Measurements from ENCODE around the gene RAB12.

The RAB12 gene

GRCh38 chr18:8611916-8612576 is 2.8 kb downstream of the RAB12 start:
- DNase-seq (ENCODE audit: low read depth, low spot score): peak; percentile 44

DNA sequence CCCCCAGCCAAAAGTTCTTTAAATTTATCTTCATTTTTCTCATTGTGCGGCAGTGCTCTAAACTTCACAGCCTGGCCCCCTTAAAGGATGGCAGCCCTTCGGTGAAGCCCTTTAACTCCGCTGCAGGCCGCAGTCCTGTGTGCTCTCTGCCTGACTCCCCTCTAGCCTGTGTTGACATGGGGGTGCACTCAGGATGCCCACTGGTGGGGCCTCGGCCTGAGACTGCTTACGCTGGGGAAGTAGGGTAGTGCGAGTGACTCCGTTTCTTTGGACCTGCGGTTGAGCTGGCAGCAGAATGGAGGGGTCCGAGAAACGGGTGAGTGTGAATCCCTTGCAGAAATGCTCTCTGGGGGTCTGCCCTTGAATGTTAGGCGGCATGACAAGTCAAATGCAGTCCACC is 5.6 kb downstream of the RAB12 start:
- no peak for DNase-seq (ENCODE audit: low read depth, low spot score)

DNA sequence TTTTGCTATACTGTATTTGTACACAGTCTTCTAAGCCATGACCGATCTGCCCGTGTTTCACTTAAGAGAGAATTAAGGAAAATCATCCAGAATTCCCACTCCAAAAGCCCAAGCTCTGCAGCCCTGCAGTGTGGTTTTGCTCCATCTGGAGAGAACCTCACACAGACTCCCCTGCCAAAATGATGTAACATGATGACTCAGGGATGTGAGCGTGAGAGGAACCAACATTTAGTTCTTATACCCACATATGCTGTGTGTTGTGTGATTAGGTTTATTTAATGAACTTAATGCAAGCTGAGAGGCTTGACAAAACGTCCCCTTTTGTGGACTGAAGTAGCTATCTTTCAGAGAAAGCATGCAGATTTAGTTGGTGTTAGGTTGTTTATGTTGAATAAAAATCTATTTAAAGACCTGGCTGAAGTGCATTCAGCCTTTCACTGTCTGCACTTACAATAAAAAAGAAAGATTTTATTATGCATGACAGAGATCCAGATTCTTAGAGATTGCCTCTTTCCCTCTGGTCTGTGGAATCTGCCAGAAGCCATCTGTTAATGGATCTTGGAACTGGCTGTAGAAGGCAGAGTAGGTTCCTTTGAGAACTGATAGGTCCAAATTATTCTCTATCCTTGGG is 6.3 kb downstream of the RAB12 start:
- no peak for DNase-seq (ENCODE audit: low read depth, low spot score)

DNA sequence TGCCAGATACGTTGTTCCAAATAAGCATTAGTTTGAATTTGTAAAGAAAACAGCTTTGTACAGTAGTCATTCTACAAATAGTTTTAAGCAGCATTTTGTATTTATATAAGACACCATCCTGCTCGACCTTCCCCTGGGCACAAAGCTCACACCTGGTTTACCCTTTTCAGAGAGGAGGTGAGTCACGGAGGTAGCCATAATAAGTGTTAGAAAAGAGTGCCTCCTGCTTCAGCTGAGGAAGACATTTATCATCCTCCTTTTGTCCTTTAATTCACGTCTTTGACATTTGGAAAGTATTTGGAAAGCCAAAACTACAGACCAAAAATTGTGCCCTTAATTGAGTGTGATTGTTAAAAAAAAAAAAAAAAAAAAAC is 6.8 kb downstream of the RAB12 start:
- DNase-seq (ENCODE audit: low read depth, low spot score): no peak

DNA sequence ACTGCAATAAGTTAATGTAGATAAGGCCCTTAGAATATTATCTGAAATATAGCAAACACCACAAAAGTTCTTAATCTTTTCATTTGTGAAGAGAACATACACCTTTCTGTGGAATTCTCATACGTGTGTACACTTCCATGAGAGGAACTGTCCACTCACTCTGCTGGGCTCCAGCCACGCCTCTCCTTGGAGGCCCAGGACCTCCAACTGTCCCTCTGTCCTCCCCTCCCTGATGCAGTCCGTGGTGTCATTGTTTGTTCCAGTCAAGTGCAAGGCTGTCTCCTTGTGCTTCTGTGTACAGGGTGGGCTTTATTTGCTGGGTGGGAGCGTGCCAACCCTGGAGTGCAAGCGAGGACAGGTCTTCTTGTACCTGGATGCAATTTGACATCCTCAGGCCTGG is 8.7 kb downstream of the RAB12 start:
- DNase-seq (ENCODE audit: low read depth, low spot score): no peak

- DNase-seq (ENCODE audit: low read depth, low spot score): no peak
Observed at GRCh38 chr18:8619041-8619440, 9.8 kb downstream of the RAB12 start.

DNA sequence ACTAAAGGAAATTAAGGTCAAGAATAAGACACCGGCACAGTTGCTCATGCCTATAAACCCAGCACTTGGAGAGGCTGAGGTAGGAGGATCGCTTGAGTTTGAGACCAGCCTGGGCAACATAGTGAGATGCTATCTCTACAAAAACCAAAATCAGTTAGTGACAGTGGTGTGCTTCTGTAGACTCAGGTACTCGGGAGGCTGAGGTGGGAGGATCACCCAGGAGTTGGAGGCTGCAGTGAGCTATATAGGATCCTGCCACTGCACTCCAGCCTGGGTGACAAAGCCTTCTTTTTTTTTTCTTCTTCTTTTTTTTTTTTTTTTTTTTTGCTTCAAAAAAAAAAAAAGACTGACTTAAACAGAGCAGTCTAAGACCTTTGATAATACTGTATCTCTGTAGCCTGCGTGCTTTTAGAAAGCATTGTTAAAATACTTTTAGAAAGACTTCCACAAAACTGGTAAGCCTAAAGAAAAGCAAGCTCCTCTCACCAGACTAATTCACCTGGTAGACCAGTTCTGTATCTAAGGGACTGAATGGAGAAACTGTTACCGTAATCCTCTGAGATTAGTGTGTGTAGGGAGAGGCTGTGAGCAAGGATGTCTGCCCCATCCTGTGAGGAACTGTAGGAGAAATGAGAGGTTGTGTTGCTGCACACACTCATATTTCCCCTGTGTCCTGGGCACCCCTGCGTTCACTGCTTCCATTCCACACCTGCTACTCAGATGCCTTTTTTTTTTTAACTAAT is 10.8 kb downstream of the RAB12 start:
- DNase-seq (ENCODE audit: low read depth, low spot score): no peak

- no peak for DNase-seq (ENCODE audit: low read depth, low spot score)
Observed at GRCh38 chr18:8620845-8621244, 11.6 kb downstream of the RAB12 start.

DNA sequence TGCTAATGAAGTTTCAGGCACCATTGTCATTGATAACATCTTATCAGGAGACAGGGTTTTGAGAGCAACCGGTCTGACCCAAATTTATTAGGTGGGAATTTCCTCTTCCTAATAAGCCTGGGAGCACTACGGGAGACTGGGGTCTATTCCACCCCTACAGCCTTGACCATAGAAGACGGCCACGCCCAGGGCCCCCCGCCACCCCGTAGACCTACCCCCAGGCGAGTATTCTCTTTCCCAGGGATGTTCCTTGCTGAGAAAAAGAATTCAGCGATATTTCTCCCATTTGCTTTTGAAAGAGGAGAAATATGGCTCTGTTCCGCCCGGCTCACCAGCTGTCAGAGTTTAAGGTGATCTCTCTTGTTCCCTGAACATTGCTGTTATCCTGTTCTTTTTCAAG is 13.4 kb downstream of the RAB12 start:
- DNase-seq (ENCODE audit: low read depth, low spot score): peak; percentile 16

DNA sequence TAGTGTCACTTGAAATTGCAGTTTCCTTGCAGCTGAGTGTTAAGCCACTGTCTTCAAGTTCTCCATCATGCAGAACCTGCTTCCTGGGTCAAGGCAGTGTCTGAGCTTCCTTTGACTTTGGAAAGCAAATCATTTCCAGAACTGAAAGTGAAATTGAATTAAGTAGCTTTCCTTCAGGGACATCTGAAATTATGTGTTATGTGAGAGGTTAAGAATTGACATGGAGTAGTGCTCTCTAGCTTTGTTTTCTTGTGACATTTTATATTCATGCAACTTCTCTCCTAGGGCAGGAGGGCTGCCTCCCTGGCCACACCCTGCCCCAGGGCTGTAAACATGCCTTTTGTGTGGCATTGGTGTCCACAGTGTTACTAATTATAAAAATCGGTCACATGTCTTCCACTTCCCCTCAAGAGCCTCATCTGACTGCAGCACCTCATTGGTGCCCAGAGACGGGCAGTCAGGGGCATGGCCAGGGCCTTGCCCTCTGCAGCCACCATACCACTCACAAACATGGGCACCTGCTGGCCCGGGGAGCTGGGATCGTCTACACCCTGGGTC is 14.4 kb downstream of the RAB12 start:
- DNase-seq (ENCODE audit: low read depth, low spot score): peak; percentile 13

GRCh38 chr18:8625461-8626092 is 16.3 kb downstream of the RAB12 start:
- no peak for DNase-seq (ENCODE audit: low read depth, low spot score)

DNA sequence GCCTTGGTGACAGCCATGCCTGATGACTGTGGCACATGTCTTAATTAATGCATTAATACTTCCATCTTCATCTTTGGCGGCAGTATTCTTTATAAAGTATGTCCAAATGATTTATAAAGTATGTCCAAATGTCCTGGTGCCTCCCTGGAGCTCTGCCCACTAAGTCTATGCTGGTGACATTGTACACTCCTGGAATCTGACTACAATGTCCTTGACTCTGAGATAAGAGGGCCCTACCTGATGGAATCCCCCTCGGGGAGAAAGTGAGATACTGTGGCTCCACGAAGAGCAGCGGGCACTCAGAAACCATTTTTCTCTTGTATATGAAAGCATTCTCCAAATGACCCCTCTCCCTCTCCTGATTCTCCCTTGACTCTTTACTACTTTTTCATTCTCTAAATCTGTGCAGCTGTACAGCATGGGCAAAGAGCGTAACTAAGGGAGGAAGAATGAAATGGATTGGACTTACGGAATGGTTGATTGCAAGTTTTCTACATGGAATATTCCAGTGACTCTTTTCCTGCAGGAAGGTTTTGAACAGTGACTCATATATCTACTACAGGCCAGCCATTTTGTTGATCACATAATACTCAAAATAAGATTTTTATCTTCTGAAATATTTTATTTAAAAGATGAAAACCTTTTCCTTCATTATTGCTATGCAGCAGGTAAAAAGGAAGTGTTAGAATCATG is 17.3 kb downstream of the RAB12 start:
- DNase-seq (ENCODE audit: low read depth, low spot score): no peak

- DNase-seq (ENCODE audit: low read depth, low spot score): no peak
Observed at GRCh38 chr18:8627107-8627472, 17.9 kb downstream of the RAB12 start.

DNA sequence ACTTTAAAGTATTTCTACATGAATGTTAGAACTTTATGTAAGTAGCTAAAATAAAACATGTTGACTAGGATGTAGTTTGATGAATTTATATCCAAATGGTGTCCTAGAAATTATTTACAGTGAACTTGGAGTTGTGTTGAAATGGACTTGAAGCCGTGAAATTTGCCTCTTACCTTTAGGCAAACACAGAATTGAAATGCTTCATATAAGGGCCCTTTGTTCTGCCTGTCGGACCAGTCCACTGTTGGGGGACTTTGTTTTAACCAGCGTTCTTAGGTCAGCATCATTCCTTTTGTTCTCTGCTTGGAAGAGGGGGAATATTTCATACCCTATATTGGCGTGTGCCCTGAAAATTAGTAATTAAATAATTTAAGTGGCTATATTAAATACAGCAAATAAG is 18.3 kb downstream of the RAB12 start:
- DNase-seq (ENCODE audit: low read depth, low spot score): no peak

- DNase-seq (ENCODE audit: low read depth, low spot score): no peak
Observed at GRCh38 chr18:8629602-8630001, 20.4 kb downstream of the RAB12 start.

DNA sequence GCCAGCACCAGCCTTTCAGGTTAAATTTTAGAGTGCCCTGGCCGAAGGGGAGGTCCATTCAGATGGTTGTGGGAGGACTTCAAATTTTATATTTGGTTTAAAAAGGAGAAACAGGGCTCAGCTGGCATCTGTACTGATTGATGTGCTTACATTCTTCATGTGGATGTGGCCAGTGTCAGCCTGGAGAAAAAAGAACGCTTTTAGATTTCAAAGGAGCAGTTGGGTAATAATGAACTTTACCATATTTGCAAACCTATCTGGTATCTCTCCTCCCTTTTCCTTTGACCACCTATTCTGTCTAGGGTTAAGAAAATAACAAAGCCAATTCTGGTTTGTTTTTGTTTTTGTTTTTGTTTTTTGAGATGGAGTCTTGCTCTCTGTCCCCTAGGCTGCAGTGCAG is 21.3 kb downstream of the RAB12 start:
- no peak for DNase-seq (ENCODE audit: low read depth, low spot score)

DNA sequence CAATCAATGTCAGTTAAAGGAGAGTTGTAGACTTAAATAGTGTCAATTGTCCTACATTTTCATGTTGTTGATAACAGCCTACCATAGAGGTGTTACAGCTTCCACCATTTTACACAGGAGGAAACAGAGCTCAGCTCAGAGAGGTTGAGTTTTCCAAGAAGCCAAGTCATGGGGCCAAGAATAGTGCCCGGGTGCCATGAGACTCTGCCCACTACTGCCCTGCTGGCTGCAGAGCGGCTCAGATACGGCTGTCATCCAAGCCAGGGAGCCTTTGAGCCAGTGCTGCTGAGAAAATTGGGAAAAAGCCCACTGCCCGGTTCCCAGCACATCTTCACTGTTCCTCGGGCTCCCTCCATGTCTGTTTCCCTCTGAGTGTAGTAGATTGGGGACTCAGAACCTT is 22.0 kb downstream of the RAB12 start:
- no peak for DNase-seq (ENCODE audit: low read depth, low spot score)

DNA sequence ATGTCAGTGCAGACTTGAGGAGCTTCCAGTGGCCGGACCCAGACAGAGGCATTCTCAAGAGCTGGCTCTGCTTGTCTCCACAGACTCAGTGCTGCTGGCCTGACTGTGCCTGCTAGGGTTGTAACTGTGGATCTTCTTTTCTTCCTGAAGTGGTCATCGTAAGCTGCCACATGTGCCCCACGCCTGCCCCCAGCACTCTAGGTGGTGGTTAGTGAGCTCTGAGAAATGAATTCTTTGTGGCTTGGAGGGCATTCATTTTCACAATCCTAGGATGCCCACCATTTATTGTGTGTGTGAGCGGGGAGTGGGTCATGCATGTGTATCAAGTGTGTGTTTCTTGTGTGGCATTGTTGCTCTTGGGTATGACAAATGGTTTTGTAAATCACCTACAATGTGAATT is 23.1 kb downstream of the RAB12 start:
- DNase-seq (ENCODE audit: low read depth, low spot score): no peak

DNA sequence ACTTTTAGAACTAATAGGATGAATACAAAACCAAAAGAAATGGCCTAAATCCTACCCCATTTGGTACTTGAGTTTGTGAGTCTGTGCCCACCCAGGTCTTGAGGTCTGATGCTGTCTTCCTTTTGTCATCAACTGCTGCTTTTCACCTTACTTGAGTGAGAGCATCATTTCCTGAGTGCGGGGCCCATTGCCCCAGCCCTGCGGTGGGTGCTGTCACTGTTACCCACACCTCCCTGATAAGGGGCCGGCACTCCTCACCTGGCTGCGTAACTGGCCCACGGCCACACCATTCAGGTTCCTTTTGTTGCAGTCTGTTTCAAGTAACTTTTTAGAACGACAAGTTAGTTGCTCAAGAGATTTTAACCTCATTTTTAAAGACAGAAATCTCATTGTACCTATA is 25.3 kb downstream of the RAB12 start:
- no peak for DNase-seq (ENCODE audit: low read depth, low spot score)

- DNase-seq (ENCODE audit: low read depth, low spot score): no peak
Observed at GRCh38 chr18:8635087-8635486, 25.9 kb downstream of the RAB12 start.

- no peak for DNase-seq (ENCODE audit: low read depth, low spot score)
Observed at GRCh38 chr18:8639762-8640161, 30.5 kb downstream of the RAB12 start.
